Stomach (tissue), 9 donors: Measurements from ENCODE around the gene STAT6. TPM values are rescaled to one million over a fixed set of nuclear protein-coding genes. Genes with fewer than 3 reads are reported as not detected.
"Not testable (repeated sequence)": the region's sequence is repeated elsewhere in the genome, so short reads cannot be mapped to it uniquely, and the experiment has no call there.

Experiments used
- DNase-seq, 2 donors: peaks; one replicate each; pipeline versions ENCODE4 v3.0.0 to v3.0.0-alpha.2; 2013 to 2019
- H3K27ac ChIP-seq, 5 donors: fragments of 200-600 bp in 4 of 5; sonication (generic) in 4 of 5; one replicate each; pipeline ENCODE4 v1.5.1; 2013 to 2019; ENCODE audit warnings: mild to moderate bottlenecking in 1 of 5, moderate library complexity in 1 of 5
- H3K27me3 ChIP-seq, 3 donors: fragments of 200-600 bp; sonication (generic); one replicate each; pipeline ENCODE4 v1.5.1; 2017 to 2019; ENCODE audit warnings: mixed run types in 1 of 3
- H3K36me3 ChIP-seq, 4 donors: fragments of 200-600 bp; sonication (generic); 1 replicate in 3 of 4; 2 replicates in 1 of 4; pipeline ENCODE4 v1.5.1; 2016 to 2019
- H3K4me1 ChIP-seq, 4 donors: fragments of 200-600 bp; sonication (generic); one replicate each; pipeline ENCODE4 v1.5.1; 2016 to 2019
- H3K4me3 ChIP-seq, 4 donors: fragments of 200-600 bp; sonication (generic) in 3 of 4; one replicate each; pipeline ENCODE4 v1.5.1; 2016 to 2019; ENCODE audit warnings: mild to moderate bottlenecking in 1 of 4
- H3K9me3 ChIP-seq, 4 donors: fragments of 200-600 bp; sonication (generic); one replicate each; pipeline ENCODE4 v1.5.1; 2016 to 2019
- CTCF ChIP-seq, 7 experiments: fragments of 450-650 bp in 4 of 7; fragments of 200-600 bp in 3 of 7; sonication (generic) in 3 of 7; IDR thresholded peaks; one replicate each; pipeline ENCODE4 v1.5.1; 2016 to 2019; ENCODE audit warnings: antibody characterized with exemption in 7 of 7, control low read depth in 2 of 7, mild to moderate bottlenecking in 1 of 7
- EP300 ChIP-seq: sonication (generic); formaldehyde crosslinking; IDR thresholded peaks from one replicate; pipeline ENCODE4 v1.6.1; 2017; ENCODE audit warnings: antibody characterized with exemption
- POLR2A ChIP-seq, 4 donors: fragments of 450-650 bp; IDR thresholded peaks; one replicate each; pipeline ENCODE4 v1.6.1; 2016; ENCODE audit warnings: antibody characterized with exemption in 4 of 4, control low read depth in 2 of 4, mild to moderate bottlenecking in 1 of 4, moderate library complexity in 1 of 4
- POLR2AphosphoS5 ChIP-seq, 3 donors: sonication (generic); formaldehyde crosslinking; IDR thresholded peaks; one replicate each; pipeline ENCODE4 v1.6.1; 2016; ENCODE audit warnings: antibody characterized with exemption in 3 of 3
- WGBS, 5 donors: extraction: QIAGEN DNeasy Blood & Tissue Kit in 3 of 5; methylation state at CpG; one replicate each; pipeline versions ENCODE4 v1.1.5 to v1.1.7; 2013 to 2018; 5-methylcytosine and 5-hydroxymethylcytosine counted together
- intact Hi-C: fragments of 100-400 bp; cut with DNase I; formaldehyde crosslinking; loops from one replicate; pipeline ENCODE4 v1.15.1; 2023; ENCODE audit warnings: low total_unique reads
- polyA plus RNA-seq, 3 donors: library from polyadenylated mRNA; stranded (reverse); fragments of 200-250 nt; gene quantifications; one replicate each; pipeline ENCODE4 v1.2.3, GENCODE V29; 2013
- total RNA-seq, 5 donors: library from RNA; depleted of rRNA; stranded (reverse); fragments of >200 nt; gene quantifications; one replicate each; pipeline versions ENCODE4 v1.1.0 to v1.2.3, GENCODE V29; 2014 to 2016
- donor health status: healthy with polysubstance abuse.
- donor health status: Bipolar disorder and iron deficiency.
- donor health status: healthy.

The STAT6 gene
- total and polyA plus RNA-seq, 8 donors, result 81.9 to 477 (median 178) TPM

GRCh38 chr12:57124261-57124877 lies 13.2 kb upstream of the STAT6 start:
- H3K4me1 ChIP-seq, result peaks cover 5 to 19% (median 16%) of the 10 kb centered on the region in 4 donors
- H3K27ac ChIP-seq, result peak overlapping the region in 1 of 5 donors; percentile 13
- intact Hi-C loops, result loop anchor here (2.0 kb wide), 1 partner anchor 58 kb away; no protein-coding TSS in a partner anchor
- peak; percentile 80 to 92 for DNase-seq
- H3K4me3 ChIP-seq, result no peak overlapping the region
- H3K36me3 ChIP-seq, result no peaks in the 10 kb centered on the region
- TF ChIP-seq POLR2A (IDR thresholded peaks at IDR 0.05) (no peak), EP300 (no peak), CTCF (IDR thresholded peaks at IDR 0.05) (peak in 6 of 7 experiments; percentile 49 to 99 (median 96)), POLR2AphosphoS5 (IDR thresholded peaks at IDR 0.05) (peak in 2 of 3 donors; percentile 10 to 70)
- no peaks in the 10 kb centered on the region for H3K9me3 ChIP-seq
- H3K27me3 ChIP-seq, result peaks cover 0 to 11% (median 0%) of the 10 kb centered on the region in 3 donors
- 12 to 14% (median 13%) methylated on average over 10 of the region's 10 CpGs for WGBS, 5 donors

GRCh38 chr12:57123813-57124212 lies 12.7 kb upstream of the STAT6 start:
- WGBS, 5 donors, result 30 to 53% (median 45%) methylated on average over 2 of the region's 2 CpGs
- TF ChIP-seq CTCF (IDR thresholded peaks at IDR 0.05) (no peak), POLR2AphosphoS5 (IDR thresholded peaks at IDR 0.05) (no peak), EP300 (no peak), POLR2A (IDR thresholded peaks at IDR 0.05) (no peak)
- intact Hi-C loops, result loop anchor here (2.0 kb wide), 1 partner anchor 59 kb away; no protein-coding TSS in a partner anchor
- Histone ChIP-seq H3K4me3 (no peak overlapping the region), H3K27me3 (peaks cover 0 to 6% (median 0%) of the 10 kb centered on the region in 3 donors), H3K27ac (no peak overlapping the region), H3K9me3 (no peaks in the 10 kb centered on the region), H3K4me1 (peaks cover 0 to 14% (median 11%) of the 10 kb centered on the region in 4 donors), H3K36me3 (no peaks in the 10 kb centered on the region)
- no peak for DNase-seq

- intact Hi-C loops, result not testable (repeated sequence)
Observed at GRCh38 chr12:57120718-57121117, 9.6 kb upstream of the STAT6 start.

GRCh38 chr12:57119294-57120085 lies 8.3 kb upstream of the STAT6 start:
- H3K4me3 ChIP-seq, result no peak overlapping the region
- no peaks in the 10 kb centered on the region for H3K27me3 ChIP-seq
- no peaks in the 10 kb centered on the region for H3K36me3 ChIP-seq
- DNase-seq, result no peak
- H3K4me1 ChIP-seq, result no peaks in the 10 kb centered on the region
- 82 to 96% (median 93%) methylated on average over 5 of the region's 5 CpGs for WGBS, 5 donors
- TF ChIP-seq CTCF (IDR thresholded peaks at IDR 0.05) (no peak), POLR2A (IDR thresholded peaks at IDR 0.05) (no peak), POLR2AphosphoS5 (IDR thresholded peaks at IDR 0.05) (no peak), EP300 (no peak)
- intact Hi-C loops, result no loop called here
- H3K9me3 ChIP-seq, result no peaks in the 10 kb centered on the region
- H3K27ac ChIP-seq, result no peak overlapping the region

More at GRCh38 chr12:57120718-57121117, 9.6 kb upstream of the STAT6 start:
- H3K4me3 ChIP-seq, H3K9me3 ChIP-seq, H3K27me3 ChIP-seq, H3K4me1 ChIP-seq, DNase-seq, H3K36me3 ChIP-seq, H3K27ac ChIP-seq: not testable (repeated sequence)
- 88 to 92% (median 90%) methylated on average over 11 of the region's 11 CpGs for WGBS, 5 donors
